HG03196 (cell line): ENCODE results near the gene FBXO42.
"Not testable (repeated sequence)": the region's sequence is repeated elsewhere in the genome, so short reads cannot be mapped to it uniquely, and the experiment has no call there.

Experiments used
- ATAC-seq: cut with Tn5 transposase; IDR thresholded peaks from one replicate; pipeline ENCODE4 v1.9.1; 2021; ENCODE audit not compliant: unreplicated experiment

The FBXO42 gene

DNA sequence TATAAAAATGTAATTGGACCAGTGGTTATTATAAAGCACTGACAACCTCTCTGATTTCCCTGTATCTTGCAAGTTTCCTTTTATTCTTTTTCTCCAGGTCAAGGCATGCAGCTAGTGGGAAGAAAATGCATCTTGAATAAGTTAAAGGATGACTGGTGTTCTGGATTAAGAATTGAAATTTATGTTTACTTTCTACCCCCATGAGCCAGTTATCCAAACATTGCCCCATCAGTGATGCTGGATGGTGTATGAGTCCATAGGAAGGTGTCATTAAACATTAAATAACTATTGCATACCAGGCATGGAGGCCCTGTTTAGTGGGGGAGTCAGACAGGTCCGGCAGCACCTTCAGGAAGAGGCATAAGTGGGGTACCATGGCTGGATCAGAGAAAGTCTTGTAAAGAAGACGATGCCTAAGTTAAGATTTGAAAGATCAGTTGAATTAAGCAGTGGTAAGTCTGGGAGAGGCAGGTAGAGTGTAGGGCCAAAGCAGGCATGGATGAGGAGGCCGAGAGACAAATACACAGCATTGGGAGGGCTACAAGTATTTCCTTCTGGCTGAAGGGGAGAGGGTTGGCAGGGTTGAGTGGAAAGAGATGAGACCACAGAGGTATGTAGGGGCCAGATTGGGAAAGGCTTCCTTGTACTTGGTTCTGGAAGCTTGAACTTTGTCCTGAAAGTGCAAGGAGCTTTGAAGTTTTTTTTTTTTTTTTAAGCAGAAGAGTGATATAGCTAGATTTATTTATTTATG, 20.4 kb upstream of the FBXO42 start:
- ATAC-seq, result no peak

- ATAC-seq, result no peak
Measured at GRCh38 chr1:16371725-16372124, 19.4 kb upstream of the FBXO42 start.

GRCh38 chr1:16369821-16370220, 17.5 kb upstream of the FBXO42 start:
- ATAC-seq, result no peak

GRCh38 chr1:16367968-16368890, 15.9 kb upstream of the FBXO42 start:
- no peak for ATAC-seq

- peak; percentile 62 for ATAC-seq
Measured at GRCh38 chr1:16367258-16367967, 15.1 kb upstream of the FBXO42 start.

GRCh38 chr1:16366722-16367257, 14.5 kb upstream of the FBXO42 start, which contains the start of gene SZRD1:
Gene SZRD1, plus strand, starts transcription at chr1:16367242. Its CDS starts 16 bp downstream, at chr1:16367258.
- peak; percentile 81 for ATAC-seq

DNA sequence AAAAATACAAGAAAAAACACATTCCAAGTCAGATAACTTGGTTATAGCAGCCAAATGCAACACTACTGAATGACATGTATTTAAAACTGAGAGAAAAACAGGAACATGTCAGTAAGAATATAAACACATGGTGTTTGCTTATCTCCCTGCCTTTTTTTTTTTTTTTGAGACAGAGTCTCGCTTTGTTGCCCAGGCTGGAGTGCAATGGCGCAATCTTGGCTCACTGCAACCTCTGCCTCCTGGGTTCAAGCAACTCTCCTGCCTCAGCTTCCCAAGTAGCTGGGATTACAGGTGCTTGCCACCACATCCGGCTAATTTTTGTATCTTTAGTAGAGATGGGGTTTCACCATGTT, 12.8 kb upstream of the FBXO42 start:
- ATAC-seq, result not testable (repeated sequence)

GRCh38 chr1:16356867-16357266, 4.6 kb upstream of the FBXO42 start:
- ATAC-seq, result no peak

DNA sequence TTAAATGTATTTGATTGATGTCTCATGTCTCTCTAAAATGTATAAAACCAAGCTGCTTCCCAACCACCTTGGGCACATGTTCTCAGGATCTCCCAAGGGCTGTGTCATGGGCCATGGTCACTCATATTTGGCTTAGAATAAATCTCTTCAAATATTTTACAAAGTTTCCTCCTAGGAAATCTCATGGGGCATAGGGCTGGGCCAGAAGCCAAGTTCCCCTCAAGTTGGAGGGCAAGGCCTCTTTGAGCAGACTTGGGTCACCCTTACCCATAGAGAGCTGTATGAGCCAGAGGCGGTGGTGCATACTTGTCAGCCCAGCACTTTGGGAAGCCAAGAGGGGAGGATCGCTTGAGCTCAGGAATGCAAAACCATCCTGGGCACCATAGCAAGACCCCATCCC, 2.3 kb upstream of the FBXO42 start:
- ATAC-seq, result no peak

- ATAC-seq, result no peak
Measured at GRCh38 chr1:16352842-16353535, 709 bp upstream of the FBXO42 start.

DNA sequence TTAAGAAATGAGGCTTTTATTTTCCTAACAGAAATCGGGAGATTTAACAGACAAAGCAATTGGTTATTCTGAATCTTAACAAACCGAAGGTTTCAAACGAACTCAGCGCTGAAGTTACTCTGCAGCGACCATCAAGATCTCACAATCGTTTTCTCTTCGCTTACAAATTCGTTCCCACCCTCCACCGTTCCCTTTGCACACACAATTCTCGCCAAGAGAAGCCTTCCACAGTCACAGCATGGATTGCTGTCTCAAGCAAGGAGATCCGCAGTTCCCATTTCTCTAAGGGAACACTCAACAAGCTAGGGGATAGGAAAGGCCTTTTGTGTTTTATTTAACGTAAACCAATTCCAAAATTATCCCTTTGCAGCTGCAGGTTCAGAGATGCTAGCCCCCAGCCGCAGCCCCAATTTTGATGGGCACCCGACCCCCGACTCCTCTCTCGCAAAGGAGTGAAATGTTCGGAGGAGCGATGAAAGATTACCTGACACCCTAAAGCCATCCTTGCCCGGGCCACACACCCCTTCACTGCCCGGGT, 755 bp downstream of the FBXO42 start:
- ATAC-seq, result no peak

DNA sequence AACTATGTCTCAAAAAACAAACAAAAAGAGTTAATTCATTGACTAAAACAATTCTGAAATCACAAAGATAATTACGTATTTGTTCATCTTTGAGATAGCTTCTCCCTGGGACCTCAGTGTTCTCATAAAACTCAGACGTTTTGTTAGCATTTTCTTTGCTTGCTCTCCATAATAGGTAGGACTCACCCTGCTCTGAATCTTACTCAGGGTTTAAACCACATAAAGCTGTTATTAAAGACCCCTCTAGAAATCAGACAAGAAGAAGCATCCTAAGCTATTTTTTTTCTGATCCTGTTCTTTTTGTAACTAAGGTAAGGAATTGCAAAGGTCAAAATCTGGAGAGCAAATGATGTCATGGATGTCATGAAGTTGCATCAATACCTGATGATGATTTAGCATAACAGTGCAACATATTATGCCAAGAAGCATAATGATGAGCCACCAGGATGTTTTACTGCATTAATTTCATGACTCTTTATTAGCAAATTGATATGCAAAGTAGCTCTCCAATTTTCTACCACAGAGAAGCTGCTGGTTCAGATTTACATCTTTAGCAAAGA, 2.4 kb downstream of the FBXO42 start:
- ATAC-seq, result no peak

DNA sequence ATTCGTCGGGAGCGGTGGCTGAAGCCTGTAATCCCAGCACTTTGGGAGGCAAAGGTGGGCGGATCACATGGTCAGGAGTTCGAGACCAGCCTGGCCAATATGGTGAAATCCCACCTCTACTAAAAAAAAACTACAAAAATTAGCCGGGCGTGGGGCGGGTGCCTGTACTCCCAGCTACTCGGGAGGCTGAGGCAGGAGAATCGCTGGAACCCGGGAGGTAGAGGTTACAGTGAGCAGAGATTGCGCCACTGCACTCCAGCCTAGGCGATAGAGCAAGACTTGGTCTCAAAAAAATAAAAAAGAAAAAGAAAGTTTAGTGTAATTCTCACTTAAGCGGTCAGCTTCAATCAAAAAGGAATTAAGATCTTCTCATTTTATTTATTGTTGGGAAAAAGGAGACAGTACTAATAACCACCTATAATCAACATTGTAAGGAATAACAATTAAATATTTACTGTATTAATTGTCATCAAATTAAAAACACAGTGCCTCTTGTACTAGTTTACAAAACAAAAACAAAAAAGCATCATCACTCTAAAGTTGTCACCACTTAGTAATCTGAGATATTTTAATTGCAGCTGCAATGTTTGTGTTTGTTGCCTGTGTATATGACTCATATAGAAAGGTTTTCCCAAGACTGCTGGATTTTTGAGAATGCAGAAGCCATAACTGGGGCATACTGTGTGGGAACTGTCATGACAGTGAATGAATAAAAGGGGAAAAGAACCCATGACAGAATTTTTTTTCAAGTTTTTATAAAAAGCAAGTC, 3.7 kb downstream of the FBXO42 start:
- no peak for ATAC-seq

- not testable (repeated sequence) for ATAC-seq
Measured at GRCh38 chr1:16343276-16343675, 9.0 kb downstream of the FBXO42 start.

- ATAC-seq, result no peak
Measured at GRCh38 chr1:16342331-16343062, 9.8 kb downstream of the FBXO42 start.

GRCh38 chr1:16340673-16341072, 11.6 kb downstream of the FBXO42 start:
- ATAC-seq, result no peak

- ATAC-seq, result no peak
Measured at GRCh38 chr1:16338961-16339360, 13.3 kb downstream of the FBXO42 start.

DNA sequence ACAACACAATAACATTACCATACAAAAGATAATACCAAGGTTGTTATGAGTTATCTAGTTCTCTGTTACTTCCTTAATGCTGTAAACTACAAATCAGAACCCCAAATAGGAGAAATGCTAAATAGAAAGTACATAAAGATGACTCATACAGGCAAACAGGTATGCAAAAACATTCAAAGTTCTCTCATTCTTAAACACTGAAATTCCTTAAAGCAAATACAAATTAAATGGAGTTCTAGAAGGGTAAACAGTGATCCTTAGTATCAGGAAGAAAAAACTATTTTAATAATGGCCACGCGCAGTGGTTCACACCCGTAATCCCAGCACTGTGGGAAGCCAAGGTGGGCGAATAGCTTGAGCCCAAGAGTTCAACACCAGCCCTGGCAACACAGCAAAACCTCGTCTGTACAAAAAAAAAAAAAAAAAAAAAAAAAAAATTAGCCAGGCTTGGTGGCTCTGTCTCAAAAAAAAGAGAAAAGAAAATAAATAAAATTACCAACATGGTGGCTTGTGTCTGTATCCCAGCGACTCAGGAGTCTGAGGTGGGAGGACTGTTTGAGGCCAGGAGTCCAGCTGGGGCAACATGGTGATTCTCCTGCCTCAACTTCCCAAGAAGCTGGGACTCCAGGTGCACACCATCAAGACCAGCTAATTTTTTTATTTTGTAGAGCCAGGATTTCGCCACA, 17.5 kb downstream of the FBXO42 start:
- no peak for ATAC-seq
